HuH-7.5 (cell line): Measurements from ENCODE around the gene GALNT11.
"Not testable (repeated sequence)": the region's sequence is repeated elsewhere in the genome, so short reads cannot be mapped to it uniquely, and the experiment has no call there.

ENCODE experiments used
- DNase-seq: peaks from one replicate; pipeline ENCODE4 v3.0.0; 2011; ENCODE audit warnings: low spot score

GALNT11 gene

DNA sequence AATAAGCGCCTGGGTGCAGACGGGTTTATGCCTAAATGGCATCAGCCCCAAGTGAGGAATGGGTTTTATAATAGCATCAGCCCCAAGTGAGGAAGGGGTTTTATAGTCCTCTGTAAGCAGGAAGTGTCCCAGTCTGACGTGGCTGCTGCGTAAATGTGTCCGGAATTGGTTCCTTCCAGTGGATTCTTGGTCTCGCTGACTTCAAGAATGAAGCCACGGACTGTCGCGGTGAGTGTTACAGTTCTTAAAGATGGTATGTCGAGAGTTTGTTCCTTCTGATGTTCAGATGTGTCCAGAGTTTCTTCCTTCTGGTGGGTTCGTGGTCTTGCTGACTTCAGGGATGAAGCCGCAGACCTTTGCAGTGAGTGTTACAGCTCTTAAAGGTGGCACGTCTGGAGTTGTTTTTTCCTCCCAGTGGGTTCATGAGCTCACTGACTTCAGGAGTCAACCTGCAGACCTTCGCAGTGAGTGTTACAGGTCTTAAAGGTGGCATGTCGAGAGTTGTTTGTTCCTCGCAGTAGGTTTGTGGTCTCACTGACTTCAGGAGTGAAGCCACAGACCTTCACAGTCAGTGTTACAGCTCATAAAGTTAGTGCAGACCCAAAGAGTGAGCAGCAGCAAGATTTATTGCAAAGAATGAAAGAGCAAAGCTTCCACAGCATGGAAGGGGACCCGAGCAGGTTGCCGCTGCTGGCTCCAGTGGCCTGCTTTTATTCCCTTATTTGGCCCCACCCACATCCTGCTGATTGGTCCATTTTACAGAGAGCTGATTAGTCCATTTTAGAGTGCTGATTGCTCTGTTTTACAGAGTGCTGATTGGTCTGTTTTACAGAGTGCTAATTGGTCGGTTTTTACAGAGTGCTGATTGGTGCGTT is 2.3 kb downstream of the GALNT11 start:
- not testable (repeated sequence) for DNase-seq

GRCh38 chr7:152030059-152030458 is 4.6 kb downstream of the GALNT11 start:
- not testable (repeated sequence) for DNase-seq

GRCh38 chr7:152030639-152031038 is 5.2 kb downstream of the GALNT11 start:
- DNase-seq: not testable (repeated sequence)

- DNase-seq: no peak
Observed at GRCh38 chr7:152035817-152036216, 10.3 kb downstream of the GALNT11 start.

- DNase-seq: not testable (repeated sequence)
Observed at GRCh38 chr7:152038410-152038809, 12.9 kb downstream of the GALNT11 start.

DNA sequence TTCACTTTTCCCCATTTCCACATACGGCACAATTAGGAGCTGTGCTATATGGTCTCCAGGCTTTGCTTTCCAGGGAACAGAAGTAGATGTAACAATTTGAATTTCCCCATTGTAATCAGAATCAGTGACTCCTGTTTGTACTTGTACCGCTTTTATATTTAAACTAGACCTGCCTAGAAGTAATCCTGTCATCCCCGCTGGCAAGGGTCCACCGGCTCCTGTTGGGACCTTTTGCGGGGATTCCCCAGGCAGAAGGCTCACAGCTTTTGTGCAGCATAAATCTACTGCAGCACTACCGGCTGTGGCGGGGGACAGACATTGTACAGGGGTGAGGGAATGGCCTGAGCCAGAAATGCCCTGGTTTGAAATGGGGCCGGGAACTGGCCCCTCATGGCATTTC is 17.6 kb downstream of the GALNT11 start:
- DNase-seq: not testable (repeated sequence)

GRCh38 chr7:152044909-152045308 is 19.4 kb downstream of the GALNT11 start:
- not testable (repeated sequence) for DNase-seq

DNA sequence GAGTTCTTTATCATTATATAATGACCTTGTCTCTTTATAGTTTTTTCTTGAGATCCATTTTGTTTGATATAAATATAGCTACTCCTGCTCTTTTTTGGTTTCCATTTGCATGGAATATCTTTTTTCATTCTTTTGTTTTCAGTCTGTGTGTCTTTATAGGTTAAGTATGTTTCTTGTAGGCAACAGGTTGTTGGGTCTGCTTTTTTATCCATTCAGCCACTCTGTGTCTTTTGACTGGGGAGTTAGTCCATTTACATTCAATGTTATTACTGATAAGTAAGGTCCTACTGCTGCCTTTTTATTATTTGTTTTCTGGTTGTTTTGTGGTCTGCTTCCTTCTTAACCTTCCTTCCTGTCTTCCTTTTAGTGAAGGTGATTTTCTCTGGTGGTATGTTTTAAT is 21.1 kb downstream of the GALNT11 start:
- DNase-seq: no peak

DNA sequence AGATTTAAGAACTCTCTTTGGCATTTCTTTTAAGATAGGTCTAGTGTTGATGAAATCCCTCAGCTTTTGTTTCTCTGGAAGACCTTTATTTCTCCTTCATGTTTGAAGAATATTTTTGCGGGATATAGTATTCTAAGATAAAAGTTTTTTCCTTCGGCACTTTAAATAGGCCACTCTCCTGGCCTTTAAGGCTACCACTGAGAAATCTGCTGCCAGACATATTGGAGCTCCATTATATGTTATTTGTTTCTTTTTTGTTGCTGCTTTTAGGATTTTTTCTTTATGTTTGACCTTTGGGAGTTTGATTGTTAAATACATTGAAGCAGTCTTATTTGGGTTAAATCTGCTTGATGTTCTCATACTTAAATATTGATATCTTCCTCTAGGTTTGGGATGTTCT is 22.6 kb downstream of the GALNT11 start:
- DNase-seq: no peak

DNA sequence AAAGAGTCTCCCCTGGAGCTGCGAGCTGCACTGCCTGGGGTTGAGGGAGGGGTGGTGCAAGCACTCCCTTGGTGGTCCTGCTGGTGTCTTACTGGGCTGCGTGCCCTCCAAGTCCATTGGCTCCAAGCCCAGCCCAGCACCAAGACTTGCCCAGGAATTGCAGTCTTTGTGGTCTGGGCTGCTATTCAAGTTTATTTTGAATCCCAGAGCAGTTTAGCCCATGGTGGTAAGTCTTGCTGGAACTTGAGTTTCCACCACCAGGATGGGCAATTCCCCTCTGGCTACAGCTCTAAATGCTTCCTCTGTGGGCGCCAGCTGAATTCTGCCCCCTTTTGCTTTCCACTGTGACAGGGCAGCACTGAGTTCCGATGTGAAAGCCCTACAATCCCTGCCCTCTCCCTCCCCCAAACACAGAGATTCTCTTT is 25.1 kb downstream of the GALNT11 start:
- DNase-seq: no peak

DNA sequence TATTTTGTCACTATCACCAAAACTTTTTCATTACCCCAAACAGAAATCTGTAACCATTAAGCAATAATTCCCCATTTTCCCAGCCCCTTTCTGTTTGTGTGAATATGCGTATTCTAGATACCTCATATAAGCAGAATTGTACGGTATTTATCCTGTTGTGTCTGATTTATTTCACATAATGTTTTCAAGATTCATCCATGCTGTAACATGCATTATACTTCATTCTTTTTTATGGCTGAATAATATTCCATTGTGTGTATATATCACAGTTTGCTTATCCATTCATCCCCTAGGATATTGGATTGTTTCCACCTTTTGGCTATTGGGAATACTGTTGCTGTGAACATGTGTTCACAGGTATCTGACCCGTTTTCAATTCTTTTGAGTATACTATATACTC is 26.5 kb downstream of the GALNT11 start:
- DNase-seq: no peak

DNA sequence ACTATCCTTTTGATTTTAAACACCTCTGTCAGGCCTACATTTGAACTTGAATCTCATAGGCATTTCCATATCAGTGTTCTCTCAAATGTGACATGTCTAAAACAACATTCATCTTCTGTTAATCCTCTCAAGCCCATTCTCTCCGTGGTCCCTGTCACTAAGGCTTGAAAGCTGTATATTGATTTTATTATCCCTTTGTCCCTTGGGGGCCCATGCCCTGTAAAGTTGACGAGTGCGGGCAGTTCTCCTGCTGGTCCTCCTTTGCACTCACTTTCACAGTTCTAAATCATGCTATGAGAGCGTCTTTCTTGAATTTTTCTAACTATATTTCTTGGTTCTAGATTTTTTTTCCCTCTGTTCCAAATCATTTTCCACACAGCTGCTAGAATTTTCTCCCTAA is 27.3 kb downstream of the GALNT11 start:
- DNase-seq: no peak

DNA sequence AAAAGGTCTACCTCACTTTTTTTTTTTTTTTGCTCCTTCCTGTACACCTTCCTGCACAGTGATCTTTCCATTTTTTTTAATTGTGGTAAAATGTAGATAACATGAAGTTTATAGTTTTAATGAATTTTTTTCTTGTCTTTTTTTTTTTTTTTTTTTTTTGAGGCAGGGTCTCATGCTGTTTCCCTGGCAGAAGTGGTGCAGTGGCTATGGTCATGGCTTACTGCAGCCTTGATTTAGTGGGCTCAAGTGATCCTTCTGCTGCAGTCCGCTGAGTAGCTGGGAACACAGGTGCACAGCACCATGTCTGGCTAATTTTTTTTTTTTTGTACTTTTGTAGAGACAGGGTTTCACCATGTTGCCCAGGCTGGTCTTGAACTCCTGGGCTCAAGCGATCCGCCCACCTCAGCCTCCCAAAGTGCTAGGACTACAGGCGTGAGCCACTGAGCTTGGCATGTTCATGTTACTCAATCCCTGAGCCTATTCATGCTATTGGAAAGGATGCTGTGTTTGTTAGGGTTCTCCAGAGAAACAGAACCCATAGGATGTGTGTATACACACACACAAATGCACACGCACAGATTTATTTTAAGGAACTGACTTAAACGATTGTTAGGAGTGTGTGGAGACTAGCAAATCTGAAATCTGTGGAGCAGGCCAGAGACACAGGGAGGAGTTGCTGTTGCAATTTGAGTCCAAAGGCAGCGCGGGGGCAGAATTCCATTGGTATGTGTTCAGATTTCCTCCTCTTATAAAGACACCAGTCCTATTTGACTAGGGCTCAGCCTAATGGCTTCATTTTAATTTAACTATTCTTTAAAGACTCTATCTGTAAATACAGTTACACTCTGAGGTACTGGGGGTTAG is 29.1 kb downstream of the GALNT11 start:
- DNase-seq: no peak

DNA sequence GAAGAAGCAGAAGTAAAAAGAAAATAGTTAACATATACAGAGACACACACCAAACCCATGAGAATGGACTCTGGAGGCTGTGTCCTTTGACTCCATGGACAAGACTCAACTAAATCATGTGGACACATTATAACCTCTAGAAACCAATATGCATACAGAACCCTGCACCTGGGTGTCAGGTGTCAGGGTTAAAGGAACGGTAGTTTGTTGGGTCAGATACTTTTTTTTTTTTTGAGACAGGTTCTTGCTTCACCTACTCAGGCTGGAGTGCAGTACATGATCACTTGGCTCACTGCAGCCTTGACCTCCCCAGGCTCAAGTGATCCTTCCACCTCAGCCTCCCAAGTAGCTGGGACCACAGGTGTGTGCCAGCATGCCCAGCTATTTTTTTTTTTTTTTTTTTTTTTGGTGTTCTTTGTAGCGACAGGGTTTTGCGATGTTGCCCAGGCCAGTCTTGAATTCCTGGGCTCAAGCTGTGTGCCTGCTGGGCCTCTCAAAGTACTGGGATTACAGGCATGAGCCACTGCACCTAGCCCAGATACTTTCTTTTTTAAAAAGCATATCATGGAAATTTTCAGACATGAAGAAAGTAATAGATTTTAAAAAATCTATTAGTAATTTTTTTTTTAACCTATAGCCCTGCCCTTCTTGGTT is 31.3 kb downstream of the GALNT11 start:
- no peak for DNase-seq

DNA sequence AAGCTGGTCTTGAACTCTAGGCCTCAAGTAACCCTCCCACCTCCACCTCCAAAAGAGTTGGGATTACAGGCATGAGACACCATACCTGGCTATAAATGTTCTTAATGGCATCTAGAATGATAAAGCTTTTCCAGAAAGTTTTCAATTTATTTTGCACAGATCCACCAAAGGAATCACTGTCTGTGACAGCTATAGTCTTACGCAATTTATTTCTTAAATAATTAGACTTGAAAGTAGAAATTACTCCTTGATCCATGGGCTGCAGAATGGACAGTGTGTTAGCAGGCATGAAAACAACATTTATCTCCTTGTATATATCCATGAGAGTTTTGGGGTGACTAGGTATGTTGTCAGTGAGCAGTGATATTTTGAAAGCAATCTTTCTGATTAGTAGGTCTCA is 33.8 kb downstream of the GALNT11 start:
- DNase-seq: no peak

GRCh38 chr7:152061086-152061485 is 35.6 kb downstream of the GALNT11 start:
- not testable (repeated sequence) for DNase-seq

DNA sequence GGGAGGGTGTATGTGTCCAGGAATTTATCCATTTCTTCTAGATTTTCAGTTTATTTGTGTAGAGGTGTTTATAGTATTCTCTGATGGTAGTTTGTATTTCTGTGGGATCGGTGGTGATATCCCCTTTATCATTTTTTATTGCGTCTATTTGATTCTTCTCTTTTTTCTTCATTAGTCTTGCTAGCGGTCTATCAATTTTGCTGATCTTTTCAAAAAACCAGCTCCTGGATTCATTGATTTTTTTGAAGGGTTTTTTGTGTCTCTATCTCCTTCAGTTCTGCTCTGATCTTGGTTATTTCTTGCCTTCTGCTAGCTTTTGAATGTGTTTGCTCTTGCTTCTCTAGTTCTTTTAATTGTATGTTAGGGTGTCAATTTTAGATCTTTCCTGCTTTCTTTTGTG is 37.7 kb downstream of the GALNT11 start:
- DNase-seq: not testable (repeated sequence)

DNA sequence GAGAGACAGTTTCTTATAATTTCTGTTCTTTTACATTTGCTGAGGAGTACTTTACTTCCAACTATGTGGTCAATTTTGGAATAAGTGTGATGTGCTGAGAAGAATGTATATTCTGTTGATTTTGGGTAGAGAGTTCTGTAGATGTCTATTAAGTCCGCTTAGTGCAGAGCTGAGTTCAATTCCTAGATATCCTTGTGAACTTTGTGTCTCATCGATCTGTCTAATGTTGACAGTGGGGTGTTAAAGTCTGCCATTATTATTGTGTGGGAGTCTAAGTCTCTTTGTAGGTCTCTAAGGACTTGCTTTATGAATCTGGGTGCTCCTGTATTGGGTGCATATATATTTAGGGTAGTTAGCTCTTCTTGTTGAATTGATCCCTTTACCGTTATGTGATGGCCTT is 38.3 kb downstream of the GALNT11 start:
- not testable (repeated sequence) for DNase-seq

DNA sequence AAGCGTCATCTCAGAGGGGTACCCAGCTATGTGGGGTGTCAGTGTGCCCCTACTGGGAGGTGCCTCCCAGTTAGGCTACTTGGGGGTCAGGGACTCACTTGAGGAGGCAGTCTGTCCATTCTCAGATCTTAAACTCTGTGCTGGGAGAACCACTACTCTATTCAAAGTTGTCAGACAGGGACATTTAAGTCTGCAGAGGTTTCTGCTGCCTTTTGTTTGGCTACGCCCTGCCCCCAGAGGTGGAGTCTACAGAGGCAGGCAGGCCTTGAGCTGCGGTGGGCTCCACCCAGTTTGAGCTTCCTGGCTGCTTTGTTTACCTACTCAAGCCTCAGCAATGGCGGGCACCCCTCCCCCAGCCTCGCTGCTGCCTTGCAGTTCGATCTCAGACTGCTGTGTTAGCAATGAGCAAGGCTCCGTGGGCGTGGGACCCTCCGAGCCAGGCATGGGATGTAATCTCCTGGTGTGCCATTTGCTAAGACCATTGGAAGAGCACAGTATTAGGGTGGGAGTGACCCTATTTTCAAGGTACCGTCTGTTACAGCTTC is 40.4 kb downstream of the GALNT11 start:
- not testable (repeated sequence) for DNase-seq

- no peak for DNase-seq
Observed at GRCh38 chr7:152072421-152072820, 46.9 kb downstream of the GALNT11 start.

- DNase-seq: no peak
Observed at GRCh38 chr7:152073352-152073751, 47.9 kb downstream of the GALNT11 start.

DNA sequence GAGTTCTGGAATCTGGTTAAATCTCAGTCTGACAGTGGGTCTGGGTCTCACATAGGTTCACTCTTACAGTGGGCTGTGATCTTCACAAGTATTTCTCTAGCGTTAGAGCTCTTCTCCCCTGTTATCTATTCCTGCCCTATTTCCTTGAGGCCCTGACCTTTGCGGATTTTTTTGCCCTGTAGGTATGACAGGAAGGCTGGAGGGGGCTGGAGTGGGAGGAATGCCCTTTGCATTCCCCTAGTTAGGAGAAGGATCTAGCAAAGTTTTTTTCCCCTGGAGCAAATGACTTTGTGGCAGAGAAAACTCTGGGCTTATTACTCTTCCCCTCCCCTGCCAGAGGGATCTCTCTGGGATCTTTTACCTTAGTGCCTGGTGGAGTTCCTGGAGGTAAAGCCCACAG is 49.2 kb downstream of the GALNT11 start:
- no peak for DNase-seq
